ENCODE results near the gene FLRT2. TPM values are rescaled to one million over a fixed set of nuclear protein-coding genes. Genes with fewer than 3 reads are reported as not detected.

FLRT2 gene
- total and polyA plus RNA-seq, 12 donors, result 3.3 to 112 (median 17.4) TPM

DNA sequence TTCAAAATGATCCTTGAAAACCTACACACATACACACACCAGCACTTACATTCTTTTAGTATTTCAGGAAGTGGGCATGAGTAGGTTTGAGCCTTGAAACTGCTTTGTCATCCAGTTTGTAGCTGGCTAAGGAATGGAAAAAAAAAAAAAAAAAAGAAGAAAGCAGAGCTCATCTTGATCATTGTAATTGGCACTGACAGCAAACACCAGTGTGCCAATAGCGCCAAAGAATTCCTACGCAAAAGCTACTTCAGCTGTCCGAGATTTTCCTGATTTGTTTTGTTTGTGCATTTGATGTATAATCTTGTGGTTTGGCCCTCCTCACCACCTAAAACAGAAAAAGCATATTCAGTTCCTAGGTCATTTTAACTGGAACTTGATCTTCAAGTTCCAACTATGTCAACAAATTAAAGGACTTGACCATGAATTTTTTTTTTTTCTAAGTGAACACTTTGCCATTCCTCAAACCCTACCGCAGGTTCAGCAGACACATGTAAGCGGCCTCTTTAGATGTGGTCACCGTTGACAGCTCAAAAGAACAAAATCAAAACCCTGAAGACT is 57.3 kb downstream of the FLRT2 start:
- intact Hi-C loops (cut with DNase I), result no loop called here
- WGBS, 4 donors, result 51 to 54% (median 52%) methylated on average over 6 of the region's 6 CpGs
- Histone ChIP-seq H3K27me3 (no peaks in the 10 kb centered on the region), H3K4me1 (replicated peaks in 1 of 2) (no peaks in the 10 kb centered on the region), H3K9me3 (replicated peaks in 1 of 3) (no peaks in the 10 kb centered on the region), H3K4me3 (no peak overlapping the region), H3K27ac (no peak overlapping the region), H3K36me3 (replicated peaks in 1 of 2) (no peaks in the 10 kb centered on the region)
- TF ChIP-seq POLR2A (IDR thresholded peaks at IDR 0.05), result no peak
- TF ChIP-seq, protein P1, sequence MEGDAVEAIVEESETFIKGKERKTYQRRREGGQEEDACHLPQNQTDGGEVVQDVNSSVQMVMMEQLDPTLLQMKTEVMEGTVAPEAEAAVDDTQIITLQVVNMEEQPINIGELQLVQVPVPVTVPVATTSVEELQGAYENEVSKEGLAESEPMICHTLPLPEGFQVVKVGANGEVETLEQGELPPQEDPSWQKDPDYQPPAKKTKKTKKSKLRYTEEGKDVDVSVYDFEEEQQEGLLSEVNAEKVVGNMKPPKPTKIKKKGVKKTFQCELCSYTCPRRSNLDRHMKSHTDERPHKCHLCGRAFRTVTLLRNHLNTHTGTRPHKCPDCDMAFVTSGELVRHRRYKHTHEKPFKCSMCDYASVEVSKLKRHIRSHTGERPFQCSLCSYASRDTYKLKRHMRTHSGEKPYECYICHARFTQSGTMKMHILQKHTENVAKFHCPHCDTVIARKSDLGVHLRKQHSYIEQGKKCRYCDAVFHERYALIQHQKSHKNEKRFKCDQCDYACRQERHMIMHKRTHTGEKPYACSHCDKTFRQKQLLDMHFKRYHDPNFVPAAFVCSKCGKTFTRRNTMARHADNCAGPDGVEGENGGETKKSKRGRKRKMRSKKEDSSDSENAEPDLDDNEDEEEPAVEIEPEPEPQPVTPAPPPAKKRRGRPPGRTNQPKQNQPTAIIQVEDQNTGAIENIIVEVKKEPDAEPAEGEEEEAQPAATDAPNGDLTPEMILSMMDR (IDR thresholded peaks at IDR 0.05), result no peak
- DNase-seq, result peak in 3 of 7 donors; percentile 5 to 22 (median 17)

DNA sequence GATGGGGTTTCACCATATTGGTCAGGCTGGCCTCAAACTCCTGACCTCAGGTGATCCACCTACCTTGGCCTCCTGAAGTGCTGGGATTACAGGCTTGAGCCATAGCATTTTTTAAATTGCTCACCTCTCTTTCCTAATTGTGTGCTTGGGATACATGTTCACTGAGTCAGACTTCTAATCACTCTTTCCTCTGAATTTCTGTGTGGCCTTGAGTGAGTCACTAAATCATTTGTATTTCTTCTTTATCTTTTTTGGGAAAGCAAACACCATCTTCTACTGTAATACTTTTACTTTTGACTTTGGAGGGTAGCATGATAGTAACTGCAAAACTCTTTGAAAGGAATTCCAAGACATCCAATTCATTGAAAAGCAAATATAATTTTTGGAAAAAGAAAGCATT is 60.8 kb downstream of the FLRT2 start:
- Histone ChIP-seq H3K9me3 (replicated peaks in 1 of 3) (no peaks in the 10 kb centered on the region), H3K4me1 (replicated peaks in 1 of 2) (no peaks in the 10 kb centered on the region), H3K27ac (peak overlapping the region in 1 of 5 donors; percentile 37), H3K4me3 (no peak overlapping the region), H3K36me3 (replicated peaks in 1 of 2) (no peaks in the 10 kb centered on the region), H3K27me3 (no peaks in the 10 kb centered on the region)
- intact Hi-C loops (cut with DNase I), result no loop called here
- no peak for DNase-seq
- no peak for TF ChIP-seq POLR2A (IDR thresholded peaks at IDR 0.05)
- TF ChIP-seq, protein P1 (IDR thresholded peaks at IDR 0.05), result no peak

DNA sequence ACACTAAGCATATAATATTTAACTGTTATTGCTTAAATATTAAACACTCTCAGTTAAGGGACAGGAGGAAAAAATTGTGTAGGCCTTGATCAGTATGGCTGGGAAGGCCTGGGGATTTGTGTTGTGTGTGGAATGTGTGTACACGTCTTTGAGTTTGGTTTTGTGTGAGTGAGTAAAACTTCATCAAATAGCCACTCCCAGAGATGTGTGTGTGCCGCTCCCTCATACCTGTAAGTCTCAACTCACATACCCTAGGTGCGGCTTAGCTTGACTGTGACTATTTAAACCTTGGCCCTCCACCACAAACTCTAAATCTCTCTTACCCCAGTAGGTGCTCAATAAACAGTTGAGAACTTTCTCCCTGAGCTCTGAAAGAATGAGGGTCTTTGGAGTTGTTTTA is 64.3 kb downstream of the FLRT2 start:
- Histone ChIP-seq H3K9me3 (replicated peaks in 1 of 3) (no peaks in the 10 kb centered on the region), H3K4me3 (no peak overlapping the region), H3K36me3 (replicated peaks in 1 of 2) (no peaks in the 10 kb centered on the region), H3K27me3 (no peaks in the 10 kb centered on the region), H3K27ac (no peak overlapping the region), H3K4me1 (replicated peaks in 1 of 2) (no peaks in the 10 kb centered on the region)
- intact Hi-C loops (cut with DNase I), result no loop called here
- 93 to 96% (median 95%) methylated on average over 3 of the region's 3 CpGs for WGBS, 4 donors
- TF ChIP-seq, protein P1 (IDR thresholded peaks at IDR 0.05), result no peak
- no peak for TF ChIP-seq POLR2A (IDR thresholded peaks at IDR 0.05)
- no peak for DNase-seq

DNA sequence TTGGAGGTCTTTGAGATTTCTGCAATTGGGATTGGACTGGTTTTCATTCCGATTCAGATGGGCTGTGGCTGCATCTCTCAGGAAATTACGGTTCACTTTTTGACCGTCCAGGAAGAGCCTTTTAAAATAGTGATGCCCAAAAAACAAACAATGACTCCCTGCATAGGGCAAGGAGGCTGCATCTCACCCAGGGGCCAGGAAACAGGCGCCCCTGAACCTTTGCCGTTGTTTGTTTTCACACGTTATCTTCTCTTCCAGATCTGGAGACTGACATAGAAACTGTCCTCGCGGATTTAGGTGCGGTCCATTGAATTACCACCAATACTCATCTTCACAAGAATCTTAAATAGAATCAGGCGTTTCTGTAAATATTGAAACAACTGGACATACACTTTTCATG is 66.0 kb downstream of the FLRT2 start:
- WGBS, 4 donors, result 76 to 92% (median 81%) methylated on average over 10 of the region's 10 CpGs
- no peak for TF ChIP-seq POLR2A (IDR thresholded peaks at IDR 0.05)
- TF ChIP-seq, protein P1 (IDR thresholded peaks at IDR 0.05), result no peak
- Histone ChIP-seq H3K36me3 (replicated peaks in 1 of 2) (no peaks in the 10 kb centered on the region), H3K9me3 (replicated peaks in 1 of 3) (no peaks in the 10 kb centered on the region), H3K27ac (no peak overlapping the region), H3K4me1 (replicated peaks in 1 of 2) (peaks cover 0 to 11% of the 10 kb centered on the region in 2 donors), H3K4me3 (no peak overlapping the region), H3K27me3 (no peaks in the 10 kb centered on the region)
- intact Hi-C loops (cut with DNase I), result no loop called here
- DNase-seq, result no peak

Data from adrenal gland (tissue), 12 donors.